ENCODE measurements around the gene NR1H2.
A peak's percentile ranks its signal among the peaks of the same experiment; 100 is the strongest.

The NR1H2 gene

DNA sequence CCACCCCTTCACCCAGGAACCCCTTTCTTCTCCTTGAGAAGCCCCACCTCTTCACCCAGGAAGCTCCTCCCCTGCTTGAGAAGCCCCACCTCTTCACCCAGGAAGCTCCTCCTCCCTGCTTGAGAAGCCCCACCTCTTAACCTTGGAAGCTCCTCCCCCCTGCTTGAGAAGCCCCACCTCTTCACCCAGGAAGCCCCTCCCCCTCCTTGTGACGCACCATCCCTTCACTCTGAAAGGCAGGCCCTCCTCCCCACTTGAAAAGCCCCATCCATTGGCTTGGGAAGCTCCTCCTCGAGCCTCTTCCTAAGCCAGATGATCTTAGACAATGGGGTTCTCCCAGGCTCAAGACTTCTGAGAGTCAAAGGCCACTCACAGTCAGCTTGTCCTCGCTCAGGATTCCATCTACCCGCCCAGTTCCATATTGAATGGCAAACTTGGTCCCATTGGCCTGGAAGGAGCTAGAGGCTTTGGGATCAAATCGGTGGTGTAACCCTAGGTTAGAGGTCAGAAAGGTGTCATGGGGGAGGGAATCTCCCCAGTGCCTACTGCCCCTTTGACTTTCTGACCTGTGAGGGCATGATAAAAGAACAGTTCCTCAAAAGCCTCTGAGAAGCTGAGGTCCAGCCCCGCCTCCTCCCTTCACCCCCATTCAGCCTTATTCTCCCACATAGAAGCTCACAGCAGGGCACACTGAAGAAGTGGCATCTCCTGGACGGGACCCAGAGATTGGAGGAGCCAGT, 14.8 kb upstream of the NR1H2 start:
- no peak for TF ChIP-seq CTCF (IDR thresholded peaks at IDR 0.05; ENCODE audit: low read length, missing control alignments)
- DNase-seq (ENCODE audit: low read depth), result no peak

DNA sequence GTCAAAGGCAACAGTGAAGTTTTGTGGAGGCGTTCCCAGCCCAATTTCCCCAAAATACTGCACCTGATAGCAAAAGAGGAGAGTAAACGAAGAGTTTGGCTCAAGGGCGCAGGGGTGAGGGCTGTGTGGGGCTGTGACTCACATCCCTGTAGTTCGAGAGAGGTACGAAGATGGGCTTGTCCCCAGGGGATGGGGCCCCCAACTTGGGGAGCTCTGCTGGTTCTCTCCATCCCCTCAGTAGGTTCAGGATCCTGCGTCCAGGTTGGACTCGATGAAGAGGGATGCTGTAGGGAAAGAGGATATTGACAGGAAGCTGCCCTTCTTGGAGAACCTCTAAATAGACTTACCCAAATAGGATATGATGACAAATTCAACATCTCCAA, 14.2 kb upstream of the NR1H2 start:
- no peak overlapping the region for H3K4me3 ChIP-seq (replicated peaks; ENCODE audit: low read depth, low read length)
- no peak for DNase-seq (ENCODE audit: low read depth)
- TF ChIP-seq CTCF (IDR thresholded peaks at IDR 0.05; ENCODE audit: low read length, missing control alignments), result no peak

More for the DNA sequence above, 14.8 kb upstream of the NR1H2 start:
- no peak overlapping the region for H3K4me3 ChIP-seq (replicated peaks; ENCODE audit: low read depth, low read length)

DNA sequence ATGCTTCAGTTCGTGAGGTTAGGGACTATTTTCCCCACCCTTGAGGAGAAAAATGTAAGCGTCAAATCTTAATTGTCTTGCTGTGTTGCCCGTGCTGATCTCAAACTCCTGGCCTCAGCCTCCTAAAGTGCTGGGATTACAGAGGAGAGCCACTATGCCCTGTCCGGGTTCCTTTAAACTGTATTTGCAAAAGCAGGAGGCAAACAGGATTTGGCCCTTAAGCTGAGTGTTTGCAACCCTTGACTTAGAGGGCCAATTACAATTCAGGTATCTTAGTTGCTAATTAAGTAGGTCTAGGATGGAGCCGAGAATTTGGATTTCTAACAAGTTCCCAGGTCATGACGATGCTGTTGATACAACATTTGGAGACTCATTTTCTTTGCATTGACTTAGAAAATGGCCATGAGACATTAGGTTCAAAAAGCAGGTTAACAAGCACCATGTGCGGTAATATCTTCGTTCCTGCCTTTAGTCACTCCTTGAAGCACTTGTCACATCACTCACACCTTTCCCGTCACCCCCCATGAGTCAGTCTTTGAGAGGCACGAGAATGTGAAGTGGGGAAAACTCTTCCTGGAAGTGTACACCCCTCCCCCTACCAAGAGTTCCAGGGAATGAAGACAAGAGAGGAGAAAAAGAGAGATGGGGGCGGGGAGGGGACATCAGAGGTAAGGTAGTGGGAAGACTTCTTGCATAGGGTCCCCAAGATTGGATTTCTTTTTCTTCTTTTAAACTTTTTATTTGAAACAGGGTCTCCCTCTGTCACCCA, 13.4 kb upstream of the NR1H2 start:
- no peak for TF ChIP-seq CTCF (IDR thresholded peaks at IDR 0.05; ENCODE audit: low read length, missing control alignments)
- no peak overlapping the region for H3K4me3 ChIP-seq (replicated peaks; ENCODE audit: low read depth, low read length)
- no peak for DNase-seq (ENCODE audit: low read depth)

DNA sequence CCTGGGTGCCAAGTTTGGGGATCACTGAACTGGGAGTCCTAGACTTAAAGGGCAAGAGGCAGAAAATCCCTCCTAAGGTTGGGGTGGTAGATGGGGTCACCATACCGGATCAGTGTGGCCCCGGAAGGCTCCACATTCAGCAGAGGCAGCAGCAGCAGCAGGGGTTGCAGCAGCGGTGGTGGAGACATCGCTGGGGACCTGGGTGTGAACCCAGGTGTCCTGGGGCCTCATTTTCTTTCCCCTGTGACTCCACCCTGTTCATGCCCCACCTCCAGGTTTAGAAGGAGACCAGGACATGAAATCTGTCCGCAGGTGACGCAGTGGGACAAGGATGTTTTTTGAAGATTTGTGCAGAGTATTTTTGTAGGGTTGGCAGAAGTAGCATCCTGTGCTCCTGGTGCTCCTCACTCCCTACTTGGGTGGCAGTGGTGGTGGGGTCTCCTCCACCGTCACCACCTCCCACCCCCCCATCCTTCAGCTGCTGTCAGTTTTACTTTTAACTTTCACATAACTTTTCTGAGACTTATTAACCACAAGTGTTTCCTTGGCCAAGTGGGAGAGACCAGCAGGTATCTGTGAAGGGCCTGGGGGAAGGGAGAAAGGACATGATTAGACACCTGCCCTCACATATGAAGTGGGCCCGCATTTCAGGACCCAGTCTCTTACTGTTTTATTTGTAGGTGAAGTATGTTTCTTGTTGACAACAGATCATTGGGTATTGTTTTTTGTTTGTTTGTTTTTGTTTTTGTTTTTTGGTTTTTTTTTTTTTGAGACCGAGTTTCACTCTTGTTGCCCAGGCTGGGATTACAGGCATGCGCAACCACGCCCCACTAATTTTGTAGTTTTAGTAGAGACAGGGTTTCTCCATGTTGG, 10.6 kb upstream of the NR1H2 start, which contains the start of gene NAPSA:
TSS of gene NAPSA (minus strand) at position 206 of the 873 bp plus-strand sequence. CDS start at position 188, 18 bp downstream.
- no peak within 1 kb of the TSS for H3K4me3 ChIP-seq (replicated peaks; ENCODE audit: low read depth, low read length)
- TF ChIP-seq CTCF (IDR thresholded peaks at IDR 0.05; ENCODE audit: low read length, missing control alignments), result no peak
- no peak for DNase-seq (ENCODE audit: low read depth)

- TF ChIP-seq CTCF (IDR thresholded peaks at IDR 0.05; ENCODE audit: low read length, missing control alignments), result peak; percentile 75
- H3K4me3 ChIP-seq (replicated peaks; ENCODE audit: low read depth, low read length), result peak overlapping the region; percentile 76
- DNase-seq (ENCODE audit: low read depth), result peak; percentile 92
These were observed 7.3 kb upstream of the NR1H2 start for GRCh38 chr19:50368649-50369570.

Measured in fibroblast of pulmonary artery (primary cell).